ENCODE data around the gene ATF5.
A peak's percentile ranks its signal among the peaks of the same experiment; 100 is the strongest.

Gene ATF5

GRCh38 chr19:49884109-49884508, 44.9 kb upstream of the ATF5 start:
- no peak for TF ChIP-seq CTCF (IDR thresholded peaks at IDR 0.05)

- TF ChIP-seq CTCF (IDR thresholded peaks at IDR 0.05) = no peak
Observed at GRCh38 chr19:49884760-49885159, 44.2 kb upstream of the ATF5 start.

- no peak for TF ChIP-seq CTCF (IDR thresholded peaks at IDR 0.05)
Observed at GRCh38 chr19:49887037-49887664, 41.9 kb upstream of the ATF5 start.

GRCh38 chr19:49887665-49888509, 41.1 kb upstream of the ATF5 start:
- no peak for TF ChIP-seq CTCF (IDR thresholded peaks at IDR 0.05)

- TF ChIP-seq CTCF (IDR thresholded peaks at IDR 0.05) = no peak
Observed at GRCh38 chr19:49888510-49888824, 40.5 kb upstream of the ATF5 start.

GRCh38 chr19:49889038-49889686, 39.8 kb upstream of the ATF5 start:
- no peak for TF ChIP-seq CTCF (IDR thresholded peaks at IDR 0.05)

- peak; percentile 68 for TF ChIP-seq CTCF (IDR thresholded peaks at IDR 0.05)
Observed at GRCh38 chr19:49889687-49890348, 39.2 kb upstream of the ATF5 start.

Measured in LNCAP (cell line).